Breast epithelium (tissue), 3 donors: ENCODE results near the gene KDM3B.

Experiments
- POLR2A ChIP-seq: fragments of 450-650 bp; IDR thresholded peaks from one replicate; pipeline ENCODE4 v1.6.1; 2016; ENCODE audit warnings: antibody characterized with exemption, mild to moderate bottlenecking, moderate library complexity
- POLR2AphosphoS5 ChIP-seq, 3 donors: sonication (generic); formaldehyde crosslinking; IDR thresholded peaks; one replicate each; pipeline ENCODE4 v1.6.1; 2017; ENCODE audit warnings: antibody characterized with exemption in 3 of 3
- TF ChIP-seq, protein P1 (sequence below), 3 donors: fragments of 450-650 bp; IDR thresholded peaks; one replicate each; pipeline ENCODE4 v1.5.1; 2016 to 2017; ENCODE audit warnings: antibody characterized with exemption in 3 of 3, mild to moderate bottlenecking in 3 of 3, moderate library complexity in 3 of 3

DNA sequence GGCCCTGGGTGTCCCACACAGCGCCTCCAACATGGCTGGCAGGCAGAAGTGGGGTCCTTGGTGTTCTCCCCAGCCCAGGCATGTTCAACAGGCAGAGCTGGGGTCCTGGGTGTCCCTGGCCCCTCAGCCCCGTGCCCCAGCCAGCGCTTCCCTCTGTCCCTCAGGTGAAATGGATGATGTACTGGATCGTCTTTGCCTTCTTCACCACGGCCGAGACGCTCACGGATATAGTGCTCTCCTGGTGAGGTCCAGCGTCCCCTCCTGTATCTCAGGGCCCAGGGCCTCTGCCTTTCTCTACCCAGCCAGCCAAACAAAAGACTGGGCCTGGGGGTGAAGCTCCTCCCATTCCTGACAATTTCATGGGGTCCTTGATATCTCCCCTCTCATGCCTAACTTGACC lies 88.7 kb downstream of the KDM3B start:
- TF ChIP-seq, protein P1, sequence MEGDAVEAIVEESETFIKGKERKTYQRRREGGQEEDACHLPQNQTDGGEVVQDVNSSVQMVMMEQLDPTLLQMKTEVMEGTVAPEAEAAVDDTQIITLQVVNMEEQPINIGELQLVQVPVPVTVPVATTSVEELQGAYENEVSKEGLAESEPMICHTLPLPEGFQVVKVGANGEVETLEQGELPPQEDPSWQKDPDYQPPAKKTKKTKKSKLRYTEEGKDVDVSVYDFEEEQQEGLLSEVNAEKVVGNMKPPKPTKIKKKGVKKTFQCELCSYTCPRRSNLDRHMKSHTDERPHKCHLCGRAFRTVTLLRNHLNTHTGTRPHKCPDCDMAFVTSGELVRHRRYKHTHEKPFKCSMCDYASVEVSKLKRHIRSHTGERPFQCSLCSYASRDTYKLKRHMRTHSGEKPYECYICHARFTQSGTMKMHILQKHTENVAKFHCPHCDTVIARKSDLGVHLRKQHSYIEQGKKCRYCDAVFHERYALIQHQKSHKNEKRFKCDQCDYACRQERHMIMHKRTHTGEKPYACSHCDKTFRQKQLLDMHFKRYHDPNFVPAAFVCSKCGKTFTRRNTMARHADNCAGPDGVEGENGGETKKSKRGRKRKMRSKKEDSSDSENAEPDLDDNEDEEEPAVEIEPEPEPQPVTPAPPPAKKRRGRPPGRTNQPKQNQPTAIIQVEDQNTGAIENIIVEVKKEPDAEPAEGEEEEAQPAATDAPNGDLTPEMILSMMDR (IDR thresholded peaks at IDR 0.05), result no peak
- no peak for TF ChIP-seq POLR2AphosphoS5 (IDR thresholded peaks at IDR 0.05)
- no peak for TF ChIP-seq POLR2A
